Kasumi-1 (cell line): ENCODE data around the gene STX16.

Experiments used
- DNase-seq, 2 experiments: peaks; one replicate each; lab custom pipeline; 2025; lab: John Stamatoyannopoulos, UW

The STX16 gene

DNA sequence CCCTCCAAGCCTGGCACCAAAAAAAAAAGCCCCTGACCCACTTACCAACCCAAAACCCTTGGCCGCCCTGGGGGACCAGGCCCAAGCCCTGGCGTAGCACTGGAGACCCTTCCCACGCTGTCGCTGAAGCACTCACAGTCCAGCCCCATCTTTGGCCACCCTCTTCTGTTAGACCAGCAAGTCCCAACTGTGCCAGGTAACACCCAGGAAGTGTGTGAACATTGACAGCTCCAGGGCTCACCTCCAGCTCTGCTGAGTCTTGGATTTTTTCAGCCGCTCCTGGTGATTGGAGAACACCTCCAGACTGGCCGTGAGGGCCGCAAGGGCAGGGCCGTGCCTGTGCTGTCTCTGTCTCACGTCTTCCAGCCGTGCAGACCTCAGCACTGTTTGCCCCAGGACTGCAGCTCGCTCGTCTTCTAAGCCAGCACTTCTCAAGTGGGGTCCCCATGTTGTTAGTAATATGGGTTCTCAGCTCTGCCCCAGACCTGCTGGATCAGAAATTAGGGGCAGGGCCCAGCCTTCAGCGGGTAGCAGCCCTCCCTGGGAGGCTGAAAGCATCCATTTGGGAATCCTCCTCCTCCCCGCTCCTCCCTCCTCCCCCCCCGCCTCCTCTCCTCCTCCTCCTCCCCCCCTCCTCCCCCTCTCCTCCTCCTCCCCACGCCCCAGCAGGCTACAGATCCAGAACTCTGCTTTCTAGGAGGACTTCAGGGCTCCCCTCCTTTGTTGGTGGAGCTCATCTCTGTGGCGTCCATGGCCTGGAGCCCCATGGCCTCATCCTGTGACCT is 59.6 kb downstream of the STX16 start:
- no peak for DNase-seq

DNA sequence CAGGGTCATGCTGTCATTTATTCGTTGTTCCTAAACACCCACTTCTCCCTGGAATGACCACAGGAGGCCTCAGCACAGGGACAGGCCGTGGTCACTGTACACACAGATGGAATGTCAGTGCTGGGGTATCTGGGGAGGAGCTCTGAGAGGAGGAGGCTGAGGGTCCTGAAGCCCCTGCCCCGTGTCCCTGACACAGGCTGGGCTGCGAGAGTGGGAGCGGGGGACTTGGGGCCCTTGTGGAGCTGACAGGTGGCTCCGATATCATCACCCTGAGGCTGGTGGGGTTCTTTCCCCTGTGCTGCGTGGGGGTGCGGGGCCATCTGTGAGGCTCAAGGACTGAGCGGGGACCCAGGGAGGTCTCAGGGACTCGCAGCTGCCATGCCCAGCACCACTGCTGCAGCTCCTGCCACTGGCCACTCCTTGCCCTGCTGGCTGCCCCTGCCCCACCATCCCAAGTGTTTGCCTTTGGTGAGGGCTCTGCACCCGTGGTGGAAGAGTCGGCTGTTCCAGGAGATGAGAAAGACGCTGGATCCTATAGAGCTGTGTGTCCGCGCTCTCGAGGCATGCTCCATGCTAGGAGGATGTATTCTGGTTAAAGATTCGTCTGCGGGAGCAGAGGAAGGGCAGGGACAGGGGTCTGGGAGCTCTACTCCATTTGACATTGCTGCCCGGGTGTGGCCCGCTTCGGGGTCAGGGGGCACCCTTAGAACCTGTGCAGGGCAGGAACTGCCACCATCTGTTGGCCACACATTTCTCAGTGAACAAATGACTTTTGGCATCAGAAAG is 60.4 kb downstream of the STX16 start:
- no peak for DNase-seq

DNA sequence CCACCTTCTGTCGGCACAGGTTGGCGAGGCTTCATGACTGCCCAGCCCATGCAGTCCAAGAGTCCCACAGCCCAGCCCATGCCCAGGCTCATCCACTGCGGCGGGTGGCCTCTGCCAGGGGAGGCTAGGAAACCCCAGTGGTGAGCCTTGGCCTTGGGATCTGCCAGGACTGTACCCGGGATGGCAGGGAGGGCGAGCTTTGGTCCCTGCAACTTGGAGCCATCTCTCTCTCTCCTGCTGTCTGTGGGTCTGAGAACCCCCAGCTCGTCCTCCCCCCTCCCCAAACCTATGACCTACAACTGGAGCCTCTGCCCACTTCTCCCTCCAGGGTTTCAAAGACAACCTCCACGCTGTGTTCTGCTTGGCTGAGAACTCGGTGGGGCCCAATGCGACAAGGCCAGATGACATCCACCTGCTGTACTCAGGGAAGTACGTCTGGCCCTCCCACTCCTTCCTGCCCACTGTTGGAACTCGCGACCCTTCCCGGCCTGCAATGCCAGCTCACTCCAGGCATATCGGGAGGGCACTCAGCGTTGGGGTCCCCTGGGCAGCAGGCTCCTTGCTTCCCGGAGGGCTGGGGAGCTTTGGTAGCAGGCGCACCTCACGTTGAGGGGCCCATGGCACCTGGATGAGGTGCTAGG is 61.2 kb downstream of the STX16 start:
- DNase-seq: no peak

DNA sequence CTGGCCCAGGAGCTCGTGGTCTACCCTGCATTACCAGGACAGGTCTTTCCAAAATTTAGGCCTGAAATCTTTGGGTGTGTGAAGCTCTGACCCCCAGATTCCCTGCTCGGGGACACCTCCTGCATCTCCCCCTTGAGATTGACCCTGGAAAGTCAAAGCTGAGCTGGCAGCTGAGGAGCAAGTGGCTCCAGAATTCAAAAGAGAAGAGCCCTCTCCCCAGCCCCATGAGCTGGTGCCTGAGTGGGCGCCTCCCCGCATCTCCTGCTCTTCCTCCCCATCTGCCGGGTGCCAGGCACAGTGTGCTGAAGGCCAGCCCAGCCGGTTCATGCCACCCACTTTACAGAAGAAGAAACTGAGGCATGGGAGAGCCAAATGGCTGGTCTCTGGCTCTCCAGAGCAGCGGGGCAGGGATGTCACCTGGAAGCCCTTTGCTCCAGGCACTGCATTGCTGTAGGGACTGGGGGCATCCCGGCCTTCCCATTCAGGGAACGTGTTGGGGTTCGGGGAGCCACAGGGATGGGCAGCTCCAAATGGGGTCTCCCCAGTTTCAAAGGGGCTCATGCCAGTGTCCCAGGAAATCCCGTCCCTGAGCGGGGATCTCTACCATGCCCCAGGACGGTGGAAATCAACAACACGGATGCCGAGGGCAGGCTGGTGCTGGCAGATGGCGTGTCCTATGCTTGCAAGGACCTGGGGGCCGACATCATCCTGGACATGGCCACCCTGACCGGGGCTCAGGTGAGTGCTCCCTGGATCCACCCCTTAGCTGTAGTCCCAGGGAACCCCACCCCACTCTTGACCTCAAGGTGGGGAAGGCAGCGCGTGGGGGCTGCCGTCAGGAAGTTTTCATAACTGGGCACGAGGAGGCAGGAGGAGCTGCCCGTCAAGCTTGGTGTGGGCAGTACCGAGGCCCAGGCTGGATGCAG is 62.0 kb downstream of the STX16 start:
- no peak for DNase-seq

DNA sequence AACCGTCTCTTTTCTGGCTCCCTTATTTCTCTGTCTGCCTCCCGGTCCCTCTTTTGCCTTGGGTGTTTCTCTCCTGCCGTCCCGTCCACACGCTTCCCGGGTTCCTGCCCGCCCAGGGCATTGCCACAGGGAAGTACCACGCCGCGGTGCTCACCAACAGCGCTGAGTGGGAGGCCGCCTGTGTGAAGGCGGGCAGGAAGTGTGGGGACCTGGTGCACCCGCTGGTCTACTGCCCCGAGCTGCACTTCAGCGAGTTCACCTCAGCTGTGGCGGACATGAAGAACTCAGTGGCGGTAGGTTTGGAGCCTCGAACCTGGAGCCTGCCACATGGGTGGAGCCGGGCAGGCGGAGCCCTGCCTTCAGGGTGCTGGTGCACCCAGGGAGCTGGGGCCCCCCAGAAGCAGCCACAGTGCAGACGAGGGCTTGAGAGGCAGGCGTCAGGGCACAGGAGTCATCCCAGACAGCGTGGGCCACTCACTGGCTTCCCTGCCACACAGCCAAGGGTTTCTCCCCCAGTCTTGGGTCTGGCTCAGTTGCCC is 62.8 kb downstream of the STX16 start:
- no peak for DNase-seq

DNA sequence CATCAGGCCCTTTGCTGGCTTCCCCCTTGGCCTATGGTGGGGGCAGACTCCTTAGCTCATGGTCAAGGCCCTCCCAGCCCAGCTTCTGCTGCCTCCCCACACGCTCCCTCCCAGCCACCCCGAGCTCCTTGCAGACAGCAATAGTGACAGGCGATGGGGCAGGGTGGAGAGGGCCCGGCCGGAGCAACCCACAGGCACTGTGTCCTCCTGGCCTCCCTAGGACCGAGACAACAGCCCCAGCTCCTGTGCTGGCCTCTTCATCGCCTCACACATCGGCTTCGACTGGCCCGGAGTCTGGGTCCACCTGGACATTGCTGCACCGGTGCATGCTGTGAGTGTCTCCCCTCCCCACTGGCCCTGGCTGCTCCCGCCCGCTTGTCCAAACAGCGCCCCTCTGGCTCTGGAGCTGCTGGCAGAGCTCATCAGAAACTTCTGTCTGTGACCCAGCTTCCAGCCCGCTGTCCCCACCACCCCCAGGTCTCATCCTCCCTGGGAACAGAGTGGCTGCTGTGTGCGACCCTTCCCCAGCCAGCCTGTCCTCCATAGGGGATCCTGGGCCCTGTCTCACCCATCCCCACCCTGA is 63.3 kb downstream of the STX16 start:
- DNase-seq: no peak

DNA sequence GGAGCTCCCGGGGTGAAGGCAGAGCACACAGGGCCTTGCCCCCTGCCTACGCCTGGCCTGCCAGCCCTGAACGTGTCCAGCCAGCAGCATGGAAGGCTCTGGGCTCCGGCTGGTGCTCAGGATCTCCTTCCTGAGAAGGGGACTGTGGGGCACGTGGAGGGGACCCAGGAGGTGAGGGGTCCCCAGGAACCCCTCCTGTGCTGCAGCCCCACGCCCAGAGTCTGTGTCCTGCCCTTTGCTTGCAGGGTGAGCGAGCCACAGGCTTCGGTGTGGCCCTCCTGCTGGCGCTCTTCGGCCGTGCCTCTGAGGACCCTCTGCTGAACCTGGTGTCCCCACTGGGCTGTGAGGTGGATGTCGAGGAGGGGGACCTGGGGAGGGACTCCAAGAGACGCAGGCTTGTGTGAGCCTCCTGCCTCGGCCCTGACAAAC is 63.9 kb downstream of the STX16 start:
- DNase-seq: no peak

DNA sequence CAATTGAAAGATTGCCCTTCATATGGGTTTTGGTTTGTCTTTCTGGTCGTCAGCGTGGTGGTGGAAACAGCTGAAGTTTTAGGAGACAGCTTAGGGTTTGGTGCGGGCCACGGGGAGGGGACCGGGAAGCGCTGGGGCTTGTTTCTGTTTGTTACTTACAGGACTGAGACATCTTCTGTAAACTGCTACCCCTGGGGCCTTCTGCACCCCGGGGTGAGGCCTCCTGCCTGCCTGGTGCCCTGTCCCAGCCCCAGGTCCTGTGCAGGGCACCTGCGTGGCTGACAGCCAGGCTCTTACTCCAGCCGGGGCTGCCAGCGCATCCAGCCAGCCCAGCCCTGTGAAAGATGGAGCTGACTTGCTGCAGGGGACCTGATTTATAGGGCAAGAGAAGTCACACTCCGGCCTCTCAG is 64.3 kb downstream of the STX16 start:
- DNase-seq: no peak

DNA sequence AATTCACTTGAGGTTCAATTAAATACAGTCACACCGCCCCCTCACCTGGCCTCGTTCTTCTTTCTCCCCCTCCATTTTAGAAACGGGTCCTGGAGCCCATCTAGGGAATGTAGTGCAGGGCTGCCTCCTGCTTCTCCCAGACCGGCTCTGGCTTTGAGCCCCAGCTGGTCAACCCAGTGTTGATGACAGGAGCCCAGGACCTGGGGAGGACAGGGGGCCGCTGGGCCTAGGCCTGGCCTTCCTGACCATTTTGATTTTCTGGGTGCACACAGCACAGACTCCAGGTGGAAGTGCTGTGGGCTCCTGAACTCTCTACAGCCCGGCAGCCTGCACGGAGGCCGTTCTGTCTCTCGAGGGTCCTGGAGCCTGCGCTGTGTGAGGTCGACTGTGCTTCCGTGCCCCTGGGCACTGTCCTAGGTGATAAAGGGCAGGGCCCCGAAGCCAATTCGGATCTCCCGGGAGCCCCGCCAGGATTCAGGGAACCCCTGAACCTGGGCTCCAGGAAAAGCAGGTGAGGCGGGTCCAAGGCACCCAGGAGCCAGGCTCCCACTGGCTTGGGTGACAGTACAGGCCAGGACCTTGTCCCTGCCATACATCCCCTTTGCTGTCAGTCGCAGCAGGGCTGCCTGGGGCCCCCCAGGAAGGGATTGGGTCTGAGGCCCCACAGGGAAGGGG is 64.9 kb downstream of the STX16 start:
- no peak for DNase-seq

DNA sequence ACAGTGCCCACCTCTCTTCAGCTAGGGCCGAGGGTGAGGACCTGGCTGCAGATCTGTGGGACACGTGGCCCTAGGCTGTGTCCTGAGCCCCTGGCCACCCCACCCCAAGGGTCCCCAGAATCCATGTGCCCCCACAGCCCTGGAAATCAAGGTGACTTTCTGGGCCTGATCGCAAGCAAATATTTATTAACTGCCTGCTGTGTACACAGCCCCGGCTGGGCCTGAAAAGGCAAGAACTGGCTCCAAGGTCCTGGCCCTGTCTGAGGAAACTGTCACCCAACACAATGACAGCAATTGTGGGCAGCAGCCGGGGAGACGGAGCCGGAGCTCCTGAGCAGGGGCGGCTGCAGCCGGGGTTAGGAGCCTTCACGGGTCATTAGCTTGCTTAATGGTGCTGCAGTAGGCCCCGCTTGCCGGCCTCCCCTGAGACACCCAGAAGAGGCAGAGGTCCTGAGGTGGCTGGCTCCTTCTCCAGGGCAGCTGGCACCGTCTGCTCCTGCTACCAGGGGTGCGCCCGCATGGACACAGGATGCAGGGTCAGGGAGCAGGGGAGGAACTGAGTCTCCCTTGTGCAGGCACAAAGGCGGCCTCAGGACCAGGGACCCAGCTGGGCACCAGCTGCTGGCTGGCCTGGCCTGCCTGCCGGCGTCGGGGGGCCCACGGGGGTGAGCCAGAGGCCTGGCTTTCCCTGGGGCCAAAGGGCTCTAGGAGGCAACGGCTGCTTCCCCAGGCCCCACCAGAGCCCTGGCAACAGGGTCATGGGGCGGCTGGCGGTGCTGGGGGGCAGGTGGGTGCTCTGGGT is 65.6 kb downstream of the STX16 start:
- DNase-seq: no peak

DNA sequence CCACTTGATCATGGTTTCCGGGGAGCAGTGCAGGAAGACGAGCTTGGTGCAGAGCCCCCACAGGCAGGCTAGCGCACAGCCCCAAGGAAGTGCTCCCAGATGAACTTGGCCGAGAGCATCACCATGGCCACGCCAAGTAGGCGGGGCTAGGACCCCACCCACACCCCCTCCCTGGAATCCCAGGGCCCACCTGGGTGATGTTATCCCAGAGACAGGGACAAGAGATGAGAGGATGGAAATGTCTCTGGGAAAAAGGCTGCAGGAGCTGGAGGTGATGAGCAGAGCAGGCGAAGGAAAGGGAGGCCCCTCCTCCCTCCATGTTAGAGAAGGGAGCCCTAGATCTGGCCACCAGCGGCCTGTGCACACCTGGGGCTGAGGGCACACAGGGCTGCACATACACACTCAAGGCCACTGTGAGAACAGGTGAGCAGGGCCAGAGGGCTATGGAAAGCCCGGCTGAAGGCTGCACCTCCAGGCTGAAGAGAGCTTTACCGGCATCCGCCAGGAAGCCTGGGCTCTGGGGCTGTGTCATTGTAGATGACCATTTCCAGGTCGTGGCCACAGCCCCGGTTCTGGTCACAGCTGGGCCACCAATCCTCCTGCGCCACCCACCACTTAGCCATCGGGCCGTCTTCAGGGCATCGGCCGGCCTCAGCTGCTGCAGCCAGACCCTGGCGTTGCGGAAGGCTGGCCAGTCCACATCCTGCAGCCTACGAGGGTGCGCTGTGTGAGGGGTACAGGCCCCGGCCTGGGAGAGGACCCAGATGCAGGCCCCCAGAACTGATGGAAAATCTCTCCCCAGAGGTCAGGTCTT is 66.4 kb downstream of the STX16 start:
- no peak for DNase-seq

DNA sequence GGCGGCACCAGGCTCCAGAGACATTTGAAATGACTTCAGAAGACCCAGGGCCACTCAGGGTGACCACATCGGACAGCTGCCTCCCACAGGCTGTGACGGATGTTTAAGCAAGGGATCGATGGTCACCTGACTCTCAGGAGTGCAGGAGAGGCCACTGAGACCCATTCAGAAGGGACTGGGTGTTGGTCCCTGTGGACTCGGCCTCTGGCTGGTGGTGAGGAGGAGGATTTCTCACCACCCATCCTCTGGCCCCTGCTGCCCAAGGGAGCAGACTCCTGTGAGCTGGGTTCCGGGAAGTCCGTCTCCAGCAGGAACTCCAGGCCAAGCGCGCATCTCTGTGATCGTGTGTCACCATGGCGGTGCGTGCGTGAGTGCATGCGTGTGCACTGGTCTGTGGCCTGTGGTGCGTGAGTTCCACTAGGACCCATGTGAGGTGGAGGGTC is 67.1 kb downstream of the STX16 start:
- DNase-seq: no peak

DNA sequence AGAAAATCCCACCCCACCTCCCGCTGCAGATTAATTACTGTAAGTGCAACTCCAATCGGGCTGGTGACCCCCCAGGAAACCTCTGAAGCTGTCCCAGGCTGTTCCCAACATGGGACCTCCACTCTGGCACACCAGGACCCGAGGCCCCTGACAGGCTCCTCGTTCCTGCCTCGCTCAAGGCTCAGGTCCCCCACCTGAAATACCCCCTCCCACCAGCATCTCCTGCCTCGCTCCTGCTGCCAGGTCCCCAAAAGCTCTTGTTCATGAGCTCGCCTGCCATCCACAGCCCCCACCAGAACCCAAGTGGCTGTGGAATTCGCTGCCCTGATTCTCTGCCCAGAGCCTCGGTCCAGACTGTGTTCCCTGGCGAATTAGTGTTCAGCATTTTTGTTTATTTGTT is 67.6 kb downstream of the STX16 start:
- no peak for DNase-seq

DNA sequence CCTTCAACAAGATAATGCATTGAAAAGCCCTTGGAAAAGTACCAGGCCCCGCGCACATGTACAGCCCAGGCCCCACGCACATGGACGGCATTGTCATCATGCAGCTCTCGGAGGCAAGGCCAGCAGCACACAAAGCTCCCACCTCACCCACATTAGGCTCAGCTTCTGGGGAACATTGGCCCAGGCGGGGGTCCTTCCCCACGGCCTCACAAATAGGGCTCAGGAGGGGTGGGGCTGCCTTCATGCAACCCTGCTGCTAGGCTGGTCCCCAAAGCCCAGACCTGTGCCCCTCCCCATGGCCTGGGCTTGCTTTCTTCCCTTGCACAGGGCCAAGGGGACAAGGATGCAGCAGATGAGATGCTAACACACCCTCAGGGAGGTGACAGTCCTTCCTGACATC is 68.2 kb downstream of the STX16 start:
- no peak for DNase-seq

DNA sequence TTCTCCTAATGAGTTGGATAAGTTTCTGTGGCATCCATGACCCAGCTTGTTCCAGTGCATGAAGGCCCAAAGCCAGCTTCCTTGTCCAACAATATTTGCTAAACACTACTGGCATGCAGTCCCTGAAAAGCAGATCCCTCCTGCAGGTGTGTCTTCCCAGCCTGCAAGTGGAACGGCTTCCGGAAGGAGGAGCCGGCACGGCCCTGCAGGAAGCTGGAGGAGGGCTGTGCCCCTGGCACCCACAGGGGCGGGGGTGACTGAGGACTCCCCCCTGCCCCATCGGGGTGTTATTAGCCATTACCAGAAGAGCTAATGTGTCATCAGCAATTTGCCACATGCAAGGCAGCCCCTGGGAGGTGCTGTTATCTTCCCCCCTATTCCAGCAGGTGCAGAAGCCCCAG is 68.9 kb downstream of the STX16 start:
- no peak for DNase-seq

DNA sequence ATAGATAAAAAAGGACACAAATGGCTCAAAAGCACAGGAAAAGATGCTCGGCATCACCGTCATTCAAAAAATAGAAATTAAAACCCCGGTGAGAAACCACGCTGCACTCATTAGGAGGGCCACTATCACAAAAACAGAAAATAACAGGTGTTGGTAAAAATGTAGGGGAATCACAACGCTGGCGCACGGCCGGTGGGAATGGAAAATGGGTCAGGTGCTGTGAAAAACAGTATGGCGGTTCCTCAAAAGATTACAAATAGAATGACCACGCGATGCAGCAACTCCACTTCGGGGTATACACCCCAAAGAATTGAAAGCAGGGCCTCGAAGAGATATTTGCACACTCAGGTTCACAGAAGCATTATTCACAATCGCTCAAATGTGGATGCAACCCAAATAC is 69.8 kb downstream of the STX16 start:
- DNase-seq: no peak

DNA sequence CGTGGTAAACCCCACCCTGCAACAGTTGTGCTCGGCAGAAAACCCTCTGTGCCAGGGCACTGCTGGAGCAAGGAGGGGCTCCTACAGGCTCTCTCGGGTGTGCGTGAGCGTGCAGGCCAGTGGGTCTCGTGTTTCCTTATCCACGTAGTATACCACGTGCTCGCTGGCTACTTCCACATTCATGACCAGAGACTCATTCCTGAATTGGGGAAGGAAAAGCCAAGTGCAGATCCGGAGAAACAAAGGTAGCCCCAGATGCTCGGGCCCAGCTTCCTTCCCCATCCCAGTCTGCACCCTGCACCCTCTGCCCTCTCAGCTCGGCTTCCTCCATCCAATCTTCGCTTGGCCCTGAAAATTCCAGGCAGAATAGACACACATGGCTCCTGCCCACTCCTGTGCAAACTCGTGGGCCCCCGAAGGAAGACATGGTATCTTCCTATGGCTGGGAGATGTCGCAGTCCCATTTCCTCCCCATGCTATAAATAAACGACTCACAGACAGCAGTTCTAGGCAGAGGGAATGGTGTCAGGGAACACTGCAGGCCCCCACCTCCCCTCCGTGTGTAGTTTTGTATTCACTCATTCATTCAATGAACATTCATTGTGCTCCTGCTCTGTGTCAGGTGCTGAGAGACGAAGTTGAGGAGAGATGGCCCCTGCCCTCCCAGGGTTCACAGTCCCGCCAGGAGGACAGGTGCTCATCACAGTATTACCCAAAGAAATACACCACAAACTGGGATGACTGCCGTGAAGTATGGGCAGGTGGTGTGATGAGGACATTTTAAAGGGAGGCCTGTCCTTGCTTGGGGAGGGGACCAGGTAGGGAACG is 71.1 kb downstream of the STX16 start:
- DNase-seq: no peak
